BJ (cell line): ENCODE results near the gene RCAN1. TPM values are rescaled to one million over a fixed set of nuclear protein-coding genes. Genes with fewer than 3 reads are reported as not detected.
"Not testable (repeated sequence)": the region's sequence is repeated elsewhere in the genome, so short reads cannot be mapped to it uniquely, and the experiment has no call there.

Experiments used
- CTCF ChIA-PET: fragments of 350-600 bp; formaldehyde crosslinking; extraction: SDS; loops from one replicate; lab custom pipeline; 2021; ENCODE audit warnings: antibody characterized with exemption, inconsistent platforms; lab: Yijun Ruan, JAX
- POLR2A ChIA-PET: fragments of 300-600 bp; sonication (Branson Sonifier 250); formaldehyde crosslinking; extraction: SDS; loops from one replicate; lab custom pipeline; 2021; ENCODE audit warnings: antibody characterized with exemption; lab: Charles Lee
- DNase-seq: peaks from one replicate; pipeline ENCODE4 v3.0.0-alpha.2; 2011; ENCODE audit warnings: low read depth
- H3K27me3 ChIP-seq: 2 replicates; pipeline ENCODE4 v1.6.0; 2011; ENCODE audit warnings: low read length; ENCODE audit not compliant: control insufficient read depth, insufficient read depth
- H3K36me3 ChIP-seq: 2 replicates; pipeline ENCODE4 v1.5.1; 2011; ENCODE audit warnings: low read length; ENCODE audit not compliant: control insufficient read depth, insufficient read depth
- H3K4me3 ChIP-seq: 2 replicates; pipeline ENCODE4 v1.5.1; 2011; ENCODE audit warnings: low read depth, mild to moderate bottlenecking, control low read depth, low read length
- polyA plus RNA-seq: library from polyadenylated mRNA; depleted of rRNA; stranded (reverse); fragments of >200 nt; gene quantifications from 2 replicates; pipeline ENCODE4 v1.2.3, GENCODE V29; 2011
- TF ChIP-seq, protein P1 (sequence below): IDR thresholded peaks from 2 replicates; pipeline ENCODE4 v1.5.1; 2011; ENCODE audit warnings: low read depth, mild to moderate bottlenecking, control low read depth, inconsistent platforms, low read length, moderate library complexity; ENCODE audit not compliant: insufficient read depth

Gene RCAN1
- polyA plus RNA-seq, 1 experiment = 56.2 TPM

DNA sequence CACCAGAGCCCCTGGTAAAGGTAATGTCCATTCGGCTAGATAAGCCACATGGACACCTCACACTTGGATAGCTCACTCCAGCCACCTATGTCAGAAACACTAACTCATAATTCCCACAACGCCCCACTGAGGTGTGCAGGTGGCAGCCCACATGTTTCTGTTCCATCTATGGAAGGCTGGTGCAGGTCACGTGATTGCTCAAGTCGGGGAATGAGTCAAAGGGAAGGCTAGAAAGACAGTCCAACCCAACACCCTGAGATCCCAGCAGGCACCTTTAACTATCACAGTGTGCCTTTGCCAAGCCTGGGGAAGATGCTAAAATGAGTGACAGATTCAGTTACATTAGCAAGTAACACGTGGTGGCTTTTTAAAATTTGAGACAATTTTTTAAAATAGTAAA lies 57.7 kb downstream of the RCAN1 start:
- POLR2A ChIA-PET = no interaction called here
- no peak for DNase-seq

DNA sequence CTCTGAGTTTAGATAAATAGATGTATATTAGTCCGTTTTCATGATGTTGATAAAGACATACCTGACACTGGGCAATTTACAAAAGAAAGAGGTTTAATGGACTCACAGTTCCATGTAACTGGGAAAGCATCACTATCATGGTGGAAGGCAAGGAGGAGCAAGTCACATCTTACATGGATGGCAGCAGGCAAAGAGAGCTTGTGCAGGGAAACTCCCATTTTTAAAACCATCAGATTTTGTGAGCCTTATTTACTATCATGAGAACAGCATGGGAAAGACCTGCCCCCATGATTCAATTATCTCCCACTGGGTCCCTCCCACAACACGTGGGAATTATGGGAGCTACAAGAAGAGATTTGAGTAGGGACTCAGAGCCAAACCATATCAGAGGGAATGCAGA lies 60.2 kb downstream of the RCAN1 start:
- H3K36me3 ChIP-seq, H3K4me3 ChIP-seq, POLR2A ChIA-PET, DNase-seq, H3K27me3 ChIP-seq: not testable (repeated sequence)
- CTCF ChIA-PET = interaction anchor here (1.7 kb wide), 1 partner anchor 27 kb away, joined by 6 read pairs; no protein-coding TSS in a partner anchor

More for the DNA sequence above, 57.7 kb downstream of the RCAN1 start:
- CTCF ChIA-PET = no interaction called here
- Histone ChIP-seq H3K36me3 (no peaks in the 10 kb centered on the region), H3K4me3 (no peak overlapping the region), H3K27me3 (no peaks in the 10 kb centered on the region)
- TF ChIP-seq, protein P1, sequence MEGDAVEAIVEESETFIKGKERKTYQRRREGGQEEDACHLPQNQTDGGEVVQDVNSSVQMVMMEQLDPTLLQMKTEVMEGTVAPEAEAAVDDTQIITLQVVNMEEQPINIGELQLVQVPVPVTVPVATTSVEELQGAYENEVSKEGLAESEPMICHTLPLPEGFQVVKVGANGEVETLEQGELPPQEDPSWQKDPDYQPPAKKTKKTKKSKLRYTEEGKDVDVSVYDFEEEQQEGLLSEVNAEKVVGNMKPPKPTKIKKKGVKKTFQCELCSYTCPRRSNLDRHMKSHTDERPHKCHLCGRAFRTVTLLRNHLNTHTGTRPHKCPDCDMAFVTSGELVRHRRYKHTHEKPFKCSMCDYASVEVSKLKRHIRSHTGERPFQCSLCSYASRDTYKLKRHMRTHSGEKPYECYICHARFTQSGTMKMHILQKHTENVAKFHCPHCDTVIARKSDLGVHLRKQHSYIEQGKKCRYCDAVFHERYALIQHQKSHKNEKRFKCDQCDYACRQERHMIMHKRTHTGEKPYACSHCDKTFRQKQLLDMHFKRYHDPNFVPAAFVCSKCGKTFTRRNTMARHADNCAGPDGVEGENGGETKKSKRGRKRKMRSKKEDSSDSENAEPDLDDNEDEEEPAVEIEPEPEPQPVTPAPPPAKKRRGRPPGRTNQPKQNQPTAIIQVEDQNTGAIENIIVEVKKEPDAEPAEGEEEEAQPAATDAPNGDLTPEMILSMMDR = no peak

DNA sequence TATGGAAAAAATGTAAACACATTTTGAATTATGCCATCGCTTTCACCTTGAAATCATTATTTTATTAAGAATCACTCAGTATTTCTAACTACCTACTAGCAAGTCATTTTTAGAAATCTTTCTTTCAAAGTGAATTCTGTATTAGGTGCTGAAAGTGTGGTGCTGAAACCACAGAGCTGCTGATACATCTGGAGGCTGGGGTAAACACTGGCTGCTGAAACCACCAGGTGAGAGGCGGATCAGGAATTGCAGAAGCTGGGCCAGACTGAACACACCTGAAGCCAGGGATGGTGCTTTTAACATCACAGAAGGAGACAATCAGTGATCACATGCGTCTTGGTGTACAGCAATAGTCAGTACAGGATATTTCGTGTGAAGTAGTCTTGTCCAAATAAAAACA lies 60.7 kb downstream of the RCAN1 start:
- H3K27me3 ChIP-seq = no peaks in the 10 kb centered on the region
- CTCF ChIA-PET = interaction anchor here (1.5 to 1.7 kb wide), 2 partner anchors 10 to 28 kb away, joined by 4 to 6 read pairs; no protein-coding TSS in a partner anchor
- TF ChIP-seq, protein P1 = no peak
- POLR2A ChIA-PET = no interaction called here
- no peak overlapping the region for H3K4me3 ChIP-seq
- DNase-seq = no peak
- no peaks in the 10 kb centered on the region for H3K36me3 ChIP-seq

DNA sequence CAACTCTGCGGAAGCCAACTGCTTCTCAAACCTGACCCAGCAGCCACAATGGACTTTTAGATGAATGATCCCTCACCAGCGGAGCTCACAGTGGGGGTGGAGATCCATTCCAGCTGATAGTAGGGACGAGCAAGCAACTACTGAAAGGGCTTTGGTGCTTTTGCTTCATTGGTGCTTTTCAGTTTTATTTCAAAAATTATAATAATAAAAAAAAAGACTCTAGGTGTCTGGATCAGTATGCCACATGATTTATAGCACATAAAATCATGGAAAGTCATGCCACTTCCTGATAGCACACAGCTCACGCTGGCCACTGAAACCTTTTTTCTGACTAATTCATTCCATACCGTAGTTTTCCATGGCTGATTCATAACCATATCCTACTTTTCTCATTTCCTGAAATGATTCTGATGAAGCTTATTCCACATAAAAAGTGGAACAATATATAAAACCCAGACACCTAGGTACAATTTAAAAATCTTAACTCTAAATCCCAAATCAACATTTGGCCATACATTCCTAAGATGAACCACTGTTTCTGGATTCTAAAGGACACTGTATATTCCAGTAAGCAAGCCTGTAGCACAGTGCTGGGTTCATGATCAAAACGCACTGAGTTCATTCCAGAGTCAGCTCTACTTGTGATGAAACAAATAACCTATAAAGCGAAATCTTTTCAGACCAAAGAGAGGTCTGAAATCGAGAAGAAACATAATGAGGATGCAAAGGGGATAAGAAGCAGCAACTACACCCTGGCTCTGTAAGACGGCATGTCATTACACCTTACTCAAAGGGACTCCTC lies 61.6 kb downstream of the RCAN1 start:
- DNase-seq = no peak
- POLR2A ChIA-PET = interaction anchor here (0.7 to 1.2 kb wide), 2 partner anchors 12 to 26 kb away, joined by 4 to 6 read pairs; no protein-coding TSS in a partner anchor
- Histone ChIP-seq H3K36me3 (no peaks in the 10 kb centered on the region), H3K4me3 (no peak overlapping the region), H3K27me3 (no peaks in the 10 kb centered on the region)
- TF ChIP-seq, protein P1 = no peak
- CTCF ChIA-PET = interaction anchor here (0.8 to 1.5 kb wide), 2 partner anchors 9 to 30 kb away, joined by 3 to 4 read pairs; no protein-coding TSS in a partner anchor

DNA sequence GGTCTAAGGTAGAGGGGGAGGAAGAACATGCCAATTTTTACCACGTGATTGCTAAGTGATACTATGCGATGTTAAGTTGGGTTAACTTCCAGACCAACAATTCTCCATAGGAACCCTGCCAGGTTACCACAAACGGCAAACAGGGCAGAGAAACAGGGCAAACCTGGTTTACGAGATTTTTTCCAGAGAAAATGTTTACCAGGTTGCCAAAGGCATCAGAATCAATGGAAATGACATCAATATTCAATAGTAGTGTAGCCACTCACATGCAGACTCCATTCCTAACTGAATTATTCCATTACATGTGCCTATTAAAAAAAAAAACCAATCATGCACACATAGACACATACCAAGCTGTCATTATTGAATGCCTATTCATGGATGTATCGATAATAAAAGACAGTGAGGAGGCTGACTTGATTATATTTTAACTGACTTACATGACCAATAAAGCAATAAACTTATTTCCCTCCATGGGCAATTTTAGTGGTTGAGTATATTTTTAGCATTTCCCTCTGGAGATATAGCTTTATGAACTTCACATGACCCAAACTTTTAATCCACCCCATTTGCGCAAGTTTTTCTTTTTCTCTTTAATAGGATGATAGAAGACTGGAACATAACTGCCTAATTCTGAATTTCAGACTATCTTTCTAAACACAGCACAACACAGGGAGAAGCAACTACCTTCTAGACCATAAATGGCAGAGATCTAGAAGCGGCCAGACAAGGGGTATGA lies 62.4 kb downstream of the RCAN1 start:
- no peaks in the 10 kb centered on the region for H3K27me3 ChIP-seq
- ChIA-PET CTCF (interaction anchor here (0.8 to 2.1 kb wide), 4 partner anchors 8 to 42 kb away, joined by 3 to 6 read pairs (median 4); no protein-coding TSS in a partner anchor), POLR2A (interaction anchor here (0.7 to 1.2 kb wide), 2 partner anchors 13 to 26 kb away, joined by 4 to 6 read pairs; no protein-coding TSS in a partner anchor)
- no peak overlapping the region for H3K4me3 ChIP-seq
- no peaks in the 10 kb centered on the region for H3K36me3 ChIP-seq
- DNase-seq = no peak
- TF ChIP-seq, protein P1 = no peak
